Epithelial cell of prostate (primary cell): ENCODE results near the gene FLYWCH1.
A peak's percentile ranks its signal among the peaks of the same experiment; 100 is the strongest.

Experiments
- DNase-seq: peaks from one replicate; pipeline ENCODE4 v3.0.0-alpha.2; 2011; ENCODE audit warnings: low read depth, low spot score
- H3K27ac ChIP-seq: fragments of 450-650 bp; 2 replicates; pipeline ENCODE4 v1.5.1; 2017; ENCODE audit warnings: mild to moderate bottlenecking

The FLYWCH1 gene

GRCh38 chr16:2964475-2965336 is 53.0 kb downstream of the FLYWCH1 start:
- no peak for DNase-seq
- no peak overlapping the region for H3K27ac ChIP-seq

DNA sequence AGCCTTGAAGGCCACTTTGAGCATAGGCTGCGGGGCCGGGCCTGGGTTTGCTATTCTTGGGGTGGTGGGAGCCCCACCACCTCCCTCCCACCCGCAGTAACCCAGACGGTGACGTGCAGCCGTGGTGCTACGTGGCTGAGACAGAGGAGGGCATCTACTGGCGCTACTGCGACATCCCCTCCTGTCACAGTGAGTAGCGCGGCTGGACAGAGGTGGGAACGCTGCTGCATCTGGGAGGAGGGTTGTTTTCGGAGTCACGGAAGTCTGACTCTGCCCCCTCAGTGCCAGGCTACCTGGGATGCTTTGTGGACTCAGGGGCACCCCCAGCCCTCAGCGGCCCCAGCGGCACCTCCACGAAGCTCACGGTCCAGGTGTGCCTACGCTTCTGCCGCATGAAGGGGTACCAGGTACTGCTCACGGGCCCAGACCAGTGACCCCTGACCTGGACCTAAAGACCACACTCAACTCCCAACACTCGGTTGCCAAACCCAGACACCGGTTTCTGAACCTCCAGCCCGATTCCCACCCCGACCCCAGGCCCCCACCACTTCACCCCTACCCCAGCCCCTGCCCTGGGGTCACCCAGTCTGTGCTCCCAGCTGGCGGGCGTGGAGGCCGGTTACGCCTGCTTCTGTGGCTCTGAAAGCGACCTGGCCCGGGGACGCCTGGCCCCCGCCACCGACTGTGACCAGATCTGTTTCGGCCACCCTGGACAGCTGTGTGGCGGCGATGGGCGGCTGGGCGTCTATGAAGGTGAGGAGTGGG is 54.5 kb downstream of the FLYWCH1 start:
- no peak for DNase-seq
- H3K27ac ChIP-seq = no peak overlapping the region

DNA sequence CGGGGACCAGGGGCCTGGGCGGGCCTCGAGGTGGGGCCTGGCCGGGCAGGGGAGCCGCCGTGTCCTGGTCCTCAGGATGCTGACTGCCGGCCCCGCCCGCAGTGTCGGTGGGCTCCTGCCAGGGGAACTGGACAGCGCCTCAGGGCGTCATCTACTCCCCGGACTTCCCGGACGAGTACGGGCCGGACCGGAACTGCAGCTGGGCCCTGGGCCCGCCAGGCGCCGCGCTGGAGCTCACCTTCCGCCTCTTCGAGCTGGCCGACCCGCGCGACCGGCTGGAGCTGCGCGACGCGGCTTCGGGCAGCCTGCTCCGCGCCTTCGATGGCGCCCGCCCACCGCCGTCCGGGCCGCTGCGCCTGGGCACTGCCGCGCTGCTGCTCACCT is 55.1 kb downstream of the FLYWCH1 start:
- H3K27ac ChIP-seq = no peak overlapping the region
- no peak for DNase-seq

GRCh38 chr16:2967211-2967631 is 55.5 kb downstream of the FLYWCH1 start:
- DNase-seq = no peak
- H3K27ac ChIP-seq = no peak overlapping the region

DNA sequence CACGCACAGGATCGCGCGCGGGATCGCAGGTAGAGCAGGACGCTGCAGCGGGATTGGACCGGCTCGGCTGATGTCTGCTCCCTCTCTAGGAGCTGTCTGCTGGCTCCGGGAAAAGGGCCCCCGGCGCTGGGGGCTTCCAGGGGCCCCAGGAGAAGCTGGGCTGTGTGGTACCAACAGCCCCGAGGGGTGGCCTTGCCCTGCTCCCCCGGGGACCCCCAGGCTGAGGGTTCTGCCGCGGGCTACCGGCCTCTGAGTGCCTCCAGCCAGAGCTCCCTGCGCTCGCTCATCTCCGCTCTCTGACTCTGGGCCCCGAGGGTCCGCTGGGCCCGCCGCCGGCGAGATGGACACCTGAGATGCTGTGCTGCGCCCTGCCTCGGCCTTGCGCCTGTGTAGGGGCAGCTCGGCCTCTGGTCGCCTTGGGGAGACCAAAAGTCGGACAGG is 56.0 kb downstream of the FLYWCH1 start:
- no peak for DNase-seq
- H3K27ac ChIP-seq = no peak overlapping the region

GRCh38 chr16:2968368-2968737 is 56.6 kb downstream of the FLYWCH1 start:
- no peak for DNase-seq
- no peak overlapping the region for H3K27ac ChIP-seq

GRCh38 chr16:2968738-2969544 is 57.2 kb downstream of the FLYWCH1 start, which contains the start of gene PAQR4:
Gene PAQR4, plus strand, starts transcription at chr16:2969348. Its CDS starts 327 bp downstream, at chr16:2969675.
- H3K27ac ChIP-seq = peak within 1 kb of the TSS; percentile 35
- DNase-seq = peak; percentile 54

DNA sequence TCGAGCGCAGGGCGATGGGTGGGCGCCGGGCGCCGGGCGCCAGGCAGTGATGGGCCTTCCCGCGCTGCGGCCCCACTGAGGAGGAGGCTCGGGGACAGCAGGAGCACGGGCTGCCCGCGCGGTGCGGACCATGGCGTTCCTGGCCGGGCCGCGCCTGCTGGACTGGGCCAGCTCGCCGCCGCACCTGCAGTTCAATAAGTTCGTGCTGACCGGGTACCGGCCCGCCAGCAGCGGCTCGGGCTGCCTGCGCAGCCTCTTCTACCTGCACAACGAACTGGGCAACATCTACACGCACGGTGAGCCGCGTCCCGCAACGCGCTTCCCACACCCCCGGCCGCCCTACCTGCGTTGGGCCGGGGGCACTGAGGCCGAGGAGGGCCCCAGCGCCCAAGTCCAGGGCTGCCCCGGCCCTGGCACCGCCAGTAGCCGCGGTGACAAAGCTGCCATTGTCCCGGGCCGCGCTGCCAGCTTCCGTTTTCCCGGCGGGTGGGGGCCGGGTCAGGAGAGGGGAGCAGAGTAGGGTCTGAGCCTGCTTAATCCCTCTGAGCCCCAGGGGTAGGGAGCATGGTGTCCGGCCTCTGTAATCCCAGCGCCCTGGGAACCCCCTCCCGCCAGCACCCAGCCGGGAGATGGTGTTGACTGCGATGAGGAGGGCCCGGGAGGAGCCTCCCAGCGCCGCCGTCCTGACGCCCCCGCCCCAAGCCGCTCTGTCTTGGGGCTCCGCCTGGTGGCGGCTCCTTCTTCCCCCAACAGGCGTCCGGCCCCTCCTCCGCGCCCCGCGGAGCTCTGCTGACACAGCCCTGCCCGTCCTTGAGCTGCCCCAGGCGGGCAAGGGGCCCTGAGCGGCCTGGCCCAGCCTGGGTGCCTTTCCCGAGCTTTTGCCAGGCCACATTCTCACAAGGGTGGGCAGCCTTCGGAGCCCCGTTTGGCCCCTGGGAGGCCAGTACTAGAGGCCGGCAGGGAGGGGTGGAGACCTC is 58.1 kb downstream of the FLYWCH1 start:
- H3K27ac ChIP-seq = peak overlapping the region; percentile 35
- no peak for DNase-seq

GRCh38 chr16:2970563-2970962 is 58.8 kb downstream of the FLYWCH1 start:
- peak overlapping the region; percentile 35 for H3K27ac ChIP-seq
- no peak for DNase-seq

DNA sequence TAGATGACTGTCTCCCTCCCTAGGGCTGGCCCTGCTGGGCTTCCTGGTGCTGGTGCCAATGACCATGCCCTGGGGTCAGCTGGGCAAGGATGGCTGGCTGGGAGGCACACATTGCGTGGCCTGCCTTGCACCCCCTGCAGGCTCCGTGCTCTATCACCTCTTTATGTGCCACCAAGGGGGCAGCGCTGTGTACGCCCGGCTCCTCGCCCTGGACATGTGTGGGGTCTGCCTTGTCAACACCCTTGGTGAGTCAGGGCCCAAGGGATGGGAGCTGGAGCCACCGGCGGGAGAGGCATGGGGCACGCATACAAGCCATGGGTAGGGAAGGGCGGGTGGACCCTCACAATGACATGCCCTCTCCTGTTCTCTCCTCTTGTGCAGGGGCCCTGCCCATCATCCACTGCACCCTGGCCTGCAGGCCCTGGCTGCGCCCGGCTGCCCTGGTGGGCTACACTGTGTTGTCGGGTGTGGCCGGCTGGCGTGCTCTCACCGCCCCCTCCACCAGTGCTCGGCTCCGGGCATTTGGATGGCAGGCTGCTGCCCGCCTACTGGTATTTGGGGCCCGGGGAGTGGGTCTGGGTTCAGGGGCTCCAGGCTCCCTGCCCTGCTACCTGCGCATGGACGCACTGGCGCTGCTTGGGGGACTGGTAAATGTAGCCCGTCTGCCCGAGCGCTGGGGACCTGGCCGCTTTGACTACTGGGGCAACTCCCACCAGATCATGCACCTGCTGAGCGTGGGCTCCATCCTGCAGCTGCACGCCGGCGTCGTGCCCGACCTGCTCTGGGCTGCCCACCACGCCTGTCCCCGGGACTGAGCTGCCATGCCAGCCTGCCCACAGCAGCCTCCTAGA is 59.6 kb downstream of the FLYWCH1 start:
- H3K27ac ChIP-seq = no peak overlapping the region
- no peak for DNase-seq

DNA sequence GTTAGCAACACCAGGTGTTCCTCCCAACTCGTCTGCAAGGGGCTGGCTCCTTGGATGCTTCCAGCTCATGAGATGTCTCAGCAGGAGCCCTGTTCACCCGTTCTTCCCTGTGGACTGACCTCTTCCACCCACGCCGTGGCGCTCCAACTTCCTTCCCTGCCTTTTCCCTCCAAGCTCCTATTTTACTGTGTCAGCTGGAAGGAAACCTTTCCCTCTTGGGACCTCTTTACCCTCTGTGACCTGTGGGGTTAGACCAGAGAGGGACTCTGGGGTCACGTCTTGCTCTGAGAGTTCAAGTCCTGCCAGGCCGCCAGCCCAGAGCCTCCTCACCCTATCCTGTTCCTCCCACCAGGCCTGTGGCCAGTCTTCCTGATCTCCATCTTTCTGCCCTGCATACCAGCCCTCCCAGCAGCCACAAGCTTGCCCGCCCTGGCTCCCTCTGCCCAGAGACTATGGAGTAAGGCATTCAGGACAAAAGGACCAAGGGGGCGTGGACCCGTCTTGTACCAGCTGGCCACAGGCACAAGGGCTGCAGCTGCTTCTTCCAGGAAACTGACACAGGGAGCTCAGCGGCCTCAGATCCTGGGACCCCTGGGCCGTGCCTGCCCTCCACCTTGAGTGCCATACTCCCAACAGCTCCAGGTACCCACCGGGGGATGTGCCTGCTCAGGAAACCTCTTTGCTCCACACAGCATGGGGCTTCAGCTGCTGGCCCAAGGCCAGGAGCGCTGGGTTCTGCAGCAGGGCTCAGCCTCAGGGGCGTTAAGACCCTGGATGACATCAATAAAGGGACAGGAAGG is 60.5 kb downstream of the FLYWCH1 start:
- no peak for DNase-seq
- no peak overlapping the region for H3K27ac ChIP-seq

- no peak for DNase-seq
- no peak overlapping the region for H3K27ac ChIP-seq
Observed at GRCh38 chr16:2973093-2973492, 61.4 kb downstream of the FLYWCH1 start.

- H3K27ac ChIP-seq = no peak overlapping the region
- DNase-seq = no peak
Observed at GRCh38 chr16:2973605-2974318, 62.0 kb downstream of the FLYWCH1 start.

DNA sequence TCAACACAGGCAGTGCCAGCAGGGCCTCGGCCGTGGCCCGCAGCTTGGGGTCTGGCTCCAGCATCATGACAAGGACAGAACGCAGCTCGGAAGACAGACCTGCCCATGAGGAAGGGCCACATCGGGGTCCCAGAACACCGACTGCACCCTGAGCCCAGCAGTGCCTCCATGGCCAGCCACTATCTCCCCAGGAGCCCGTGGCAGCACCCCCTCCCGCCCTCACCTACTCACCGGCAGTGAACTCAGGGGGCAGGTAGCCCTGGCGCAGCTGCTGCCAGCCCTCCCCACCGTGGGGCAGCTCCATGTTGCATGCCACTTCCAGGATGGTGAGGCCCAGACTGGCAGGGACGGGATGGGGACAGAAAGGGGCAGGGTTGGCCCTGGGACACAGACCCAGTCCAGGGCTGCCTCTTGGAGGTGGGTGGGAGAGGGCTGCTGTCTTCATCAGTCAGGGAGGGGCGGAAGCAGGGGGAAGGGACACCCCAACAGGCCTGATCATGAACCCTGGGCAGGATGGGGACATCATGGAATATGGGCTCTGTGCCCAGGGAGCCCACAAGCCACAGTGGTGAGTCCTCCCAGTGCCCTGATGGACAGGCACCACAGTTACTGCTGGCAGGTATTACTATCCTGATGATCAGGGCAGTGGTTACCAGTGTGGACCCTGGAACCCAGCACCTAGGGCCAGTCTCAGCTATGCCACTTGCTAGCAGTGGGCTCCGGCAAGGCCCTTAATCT is 62.8 kb downstream of the FLYWCH1 start:
- no peak overlapping the region for H3K27ac ChIP-seq
- no peak for DNase-seq

- H3K27ac ChIP-seq = no peak overlapping the region
- DNase-seq = no peak
Observed at GRCh38 chr16:2975161-2975795, 63.5 kb downstream of the FLYWCH1 start.

DNA sequence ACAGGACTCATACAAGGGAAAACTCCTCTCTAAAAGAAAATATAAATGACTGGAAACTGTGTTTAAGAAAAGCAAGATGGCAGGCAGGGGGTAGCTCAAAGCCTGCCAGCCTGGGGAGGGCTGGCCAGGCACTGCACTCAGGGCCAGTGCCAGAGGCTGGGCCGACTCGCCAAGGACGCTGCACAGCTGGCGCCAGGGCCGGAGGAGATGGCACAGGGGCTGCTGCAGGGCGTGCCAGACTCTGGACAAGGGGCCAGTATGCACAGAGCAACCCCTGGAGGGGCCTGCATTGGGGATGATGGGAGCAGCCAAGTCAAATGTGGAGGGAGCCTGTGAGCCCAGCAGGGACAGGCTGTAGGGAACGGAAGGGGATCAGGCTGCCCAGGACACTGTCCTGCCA is 64.5 kb downstream of the FLYWCH1 start:
- no peak overlapping the region for H3K27ac ChIP-seq
- DNase-seq = no peak
